Measurements from ENCODE around the gene DNAJB13.
"Not testable (repeated sequence)": the region's sequence is repeated elsewhere in the genome, so short reads cannot be mapped to it uniquely, and the experiment has no call there.

The DNAJB13 gene

GRCh38 chr11:73978576-73979086 lies 27.8 kb downstream of the DNAJB13 start:
- no peak for DNase-seq

GRCh38 chr11:73980001-73980961 lies 29.5 kb downstream of the DNAJB13 start:
- peak; percentile 46 to 89 (median 69) for DNase-seq

GRCh38 chr11:73981051-73981805 lies 30.4 kb downstream of the DNAJB13 start:
- DNase-seq: no peak

GRCh38 chr11:73982595-73982989 lies 31.8 kb downstream of the DNAJB13 start, which contains the start of gene UCP2:
Gene UCP2 (minus strand): TSS chr11:73982843. CDS start chr11:73978378, 4,465 bp downstream.
- peak; percentile 70 to 88 (median 75) for DNase-seq

- peak; percentile 87 to 97 (median 90) for DNase-seq
Measured at GRCh38 chr11:73982990-73983740, 32.3 kb downstream of the DNAJB13 start.

- DNase-seq: no peak
Measured at GRCh38 chr11:73983741-73984538, 33.1 kb downstream of the DNAJB13 start.

GRCh38 chr11:73985661-73986060 lies 34.8 kb downstream of the DNAJB13 start:
- DNase-seq: not testable (repeated sequence)

- no peak for DNase-seq
Measured at GRCh38 chr11:73988227-73988626, 37.4 kb downstream of the DNAJB13 start.

GRCh38 chr11:73989156-73989555 lies 38.3 kb downstream of the DNAJB13 start:
- DNase-seq: no peak

- no peak for DNase-seq
Measured at GRCh38 chr11:73990730-73991129, 39.9 kb downstream of the DNAJB13 start.

GRCh38 chr11:73991471-73992006 lies 40.7 kb downstream of the DNAJB13 start:
- no peak for DNase-seq

- peak in 1 of 5 donors; percentile 84 for DNase-seq
Measured at GRCh38 chr11:73995247-73995646, 44.4 kb downstream of the DNAJB13 start.

GRCh38 chr11:73995731-73996130 lies 44.9 kb downstream of the DNAJB13 start:
- DNase-seq: peak in 4 of 5 donors; percentile 38 to 69 (median 44)

- no peak for DNase-seq
Measured at GRCh38 chr11:73996161-73996747, 45.4 kb downstream of the DNAJB13 start.

GRCh38 chr11:73997120-73997770 lies 46.4 kb downstream of the DNAJB13 start:
- no peak for DNase-seq

GRCh38 chr11:73998846-73999575 lies 48.2 kb downstream of the DNAJB13 start:
- DNase-seq: no peak

- no peak for DNase-seq
Measured at GRCh38 chr11:73999581-74000306, 48.9 kb downstream of the DNAJB13 start.

- DNase-seq: no peak
Measured at GRCh38 chr11:74000307-74001133, 49.7 kb downstream of the DNAJB13 start.
